ENCODE results near the gene EML6.

Gene EML6

DNA sequence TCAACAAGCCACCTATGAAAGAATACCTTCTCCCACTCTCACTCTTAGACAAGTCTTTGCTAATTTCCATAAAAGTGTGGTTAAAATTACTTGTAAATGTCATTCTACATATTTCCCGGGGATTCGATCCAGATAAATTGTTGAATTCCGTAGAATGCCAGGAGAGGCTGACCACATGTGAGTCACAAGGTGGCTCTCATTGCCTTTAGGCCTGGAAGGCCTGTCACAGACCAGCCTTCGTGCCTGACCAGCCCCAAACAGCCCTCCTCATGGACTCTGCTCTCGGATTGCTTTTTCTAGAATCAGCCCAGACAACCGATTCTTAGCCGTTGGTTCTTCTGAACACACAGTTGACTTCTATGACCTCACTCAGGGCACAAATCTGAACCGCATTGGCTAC lies 240.8 kb downstream of the EML6 start:
- Histone ChIP-seq H3K9ac (ENCODE audit: low read length) (no peak overlapping the region), H3K4me2 (ENCODE audit: low read length) (no peak overlapping the region), H2AFZ (ENCODE audit: low read depth, low read length) (no peak overlapping the region), H4K20me1 (ENCODE audit: insufficient read depth, low read length) (no peaks in the 10 kb centered on the region), H3K27me3 (ENCODE audit: low read depth, low read length) (no peaks in the 10 kb centered on the region), H3K4me1 (ENCODE audit: low read length) (no peaks in the 10 kb centered on the region), H3K27ac (ENCODE audit: low read length) (no peak overlapping the region), H3K9me3 (ENCODE audit: insufficient read depth, low read length) (no peaks in the 10 kb centered on the region), H3K36me3 (replicated peaks; ENCODE audit: low read depth, low read length) (no peaks in the 10 kb centered on the region), H3K4me3 (ENCODE audit: low read length) (no peak overlapping the region), H3K79me2 (ENCODE audit: low read length) (no peaks in the 10 kb centered on the region)
- TF ChIP-seq, protein P1, sequence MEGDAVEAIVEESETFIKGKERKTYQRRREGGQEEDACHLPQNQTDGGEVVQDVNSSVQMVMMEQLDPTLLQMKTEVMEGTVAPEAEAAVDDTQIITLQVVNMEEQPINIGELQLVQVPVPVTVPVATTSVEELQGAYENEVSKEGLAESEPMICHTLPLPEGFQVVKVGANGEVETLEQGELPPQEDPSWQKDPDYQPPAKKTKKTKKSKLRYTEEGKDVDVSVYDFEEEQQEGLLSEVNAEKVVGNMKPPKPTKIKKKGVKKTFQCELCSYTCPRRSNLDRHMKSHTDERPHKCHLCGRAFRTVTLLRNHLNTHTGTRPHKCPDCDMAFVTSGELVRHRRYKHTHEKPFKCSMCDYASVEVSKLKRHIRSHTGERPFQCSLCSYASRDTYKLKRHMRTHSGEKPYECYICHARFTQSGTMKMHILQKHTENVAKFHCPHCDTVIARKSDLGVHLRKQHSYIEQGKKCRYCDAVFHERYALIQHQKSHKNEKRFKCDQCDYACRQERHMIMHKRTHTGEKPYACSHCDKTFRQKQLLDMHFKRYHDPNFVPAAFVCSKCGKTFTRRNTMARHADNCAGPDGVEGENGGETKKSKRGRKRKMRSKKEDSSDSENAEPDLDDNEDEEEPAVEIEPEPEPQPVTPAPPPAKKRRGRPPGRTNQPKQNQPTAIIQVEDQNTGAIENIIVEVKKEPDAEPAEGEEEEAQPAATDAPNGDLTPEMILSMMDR (IDR thresholded peaks at IDR 0.05; ENCODE audit: low read depth, low read length), result no peak
- no peak for TF ChIP-seq EZH2phosphoT487 (IDR thresholded peaks at IDR 0.05; ENCODE audit: low read depth)

DNA sequence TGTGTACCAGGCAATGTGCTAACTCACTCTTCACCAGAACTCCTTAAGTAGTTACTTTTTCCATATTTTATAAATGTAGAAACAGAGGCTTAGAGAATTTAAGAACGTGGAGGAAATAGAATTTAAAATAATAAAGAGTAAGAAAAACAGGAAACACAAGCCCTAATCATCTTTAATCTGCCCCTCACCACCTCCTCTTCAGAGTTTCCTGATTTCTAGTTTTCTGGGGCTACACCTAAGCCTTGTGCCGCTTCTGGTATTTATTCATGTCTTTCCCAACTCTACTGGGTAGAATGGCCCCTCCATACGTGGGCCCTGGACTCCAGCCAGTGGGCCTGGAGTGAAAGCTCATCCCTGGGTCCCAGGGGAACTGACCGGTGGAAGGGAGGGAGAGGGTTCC lies 241.4 kb downstream of the EML6 start:
- no peaks in the 10 kb centered on the region for H3K79me2 ChIP-seq (ENCODE audit: low read length)
- TF ChIP-seq, protein P1 (IDR thresholded peaks at IDR 0.05; ENCODE audit: low read depth, low read length), result no peak
- no peak for TF ChIP-seq EZH2phosphoT487 (IDR thresholded peaks at IDR 0.05; ENCODE audit: low read depth)
- H3K27me3 ChIP-seq (ENCODE audit: low read depth, low read length), result no peaks in the 10 kb centered on the region
- no peak overlapping the region for H3K4me2 ChIP-seq (ENCODE audit: low read length)
- no peak overlapping the region for H2AFZ ChIP-seq (ENCODE audit: low read depth, low read length)
- no peak overlapping the region for H3K27ac ChIP-seq (ENCODE audit: low read length)
- no peak overlapping the region for H3K4me3 ChIP-seq (ENCODE audit: low read length)
- no peaks in the 10 kb centered on the region for H3K9me3 ChIP-seq (ENCODE audit: insufficient read depth, low read length)
- no peak overlapping the region for H3K9ac ChIP-seq (ENCODE audit: low read length)
- no peaks in the 10 kb centered on the region for H3K36me3 ChIP-seq (replicated peaks; ENCODE audit: low read depth, low read length)
- H3K4me1 ChIP-seq (ENCODE audit: low read length), result no peaks in the 10 kb centered on the region
- no peaks in the 10 kb centered on the region for H4K20me1 ChIP-seq (ENCODE audit: insufficient read depth, low read length)

DNA sequence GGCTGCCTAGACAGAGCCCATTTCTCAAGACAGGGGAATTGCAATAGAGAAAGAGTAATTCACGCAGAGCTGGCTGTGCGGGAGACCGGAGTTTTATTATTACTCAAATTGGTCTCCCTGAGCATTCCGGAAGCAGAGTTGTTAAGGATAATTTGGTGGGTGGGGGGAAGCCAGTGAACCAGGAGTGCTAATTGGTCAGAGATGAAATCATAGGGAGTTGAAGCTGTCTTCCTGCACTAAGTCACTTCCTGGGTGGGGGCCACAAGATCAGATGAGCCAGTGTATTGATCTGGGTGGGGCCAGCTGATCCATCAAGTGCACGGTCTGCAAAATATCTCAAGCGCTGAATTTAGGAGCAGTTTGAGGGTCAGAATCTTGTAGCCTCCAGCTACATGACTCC lies 242.0 kb downstream of the EML6 start:
- no peaks in the 10 kb centered on the region for H4K20me1 ChIP-seq (ENCODE audit: insufficient read depth, low read length)
- no peak overlapping the region for H3K4me2 ChIP-seq (ENCODE audit: low read length)
- H3K9me3 ChIP-seq (ENCODE audit: insufficient read depth, low read length), result no peaks in the 10 kb centered on the region
- H2AFZ ChIP-seq (ENCODE audit: low read depth, low read length), result no peak overlapping the region
- no peak overlapping the region for H3K4me3 ChIP-seq (ENCODE audit: low read length)
- no peak for TF ChIP-seq EZH2phosphoT487 (IDR thresholded peaks at IDR 0.05; ENCODE audit: low read depth)
- TF ChIP-seq, protein P1 (IDR thresholded peaks at IDR 0.05; ENCODE audit: low read depth, low read length), result no peak
- H3K9ac ChIP-seq (ENCODE audit: low read length), result no peak overlapping the region
- H3K36me3 ChIP-seq (replicated peaks; ENCODE audit: low read depth, low read length), result peaks cover under 1% of the 10 kb centered on the region
- no peak overlapping the region for H3K27ac ChIP-seq (ENCODE audit: low read length)
- no peaks in the 10 kb centered on the region for H3K27me3 ChIP-seq (ENCODE audit: low read depth, low read length)
- no peaks in the 10 kb centered on the region for H3K79me2 ChIP-seq (ENCODE audit: low read length)
- no peaks in the 10 kb centered on the region for H3K4me1 ChIP-seq (ENCODE audit: low read length)

DNA sequence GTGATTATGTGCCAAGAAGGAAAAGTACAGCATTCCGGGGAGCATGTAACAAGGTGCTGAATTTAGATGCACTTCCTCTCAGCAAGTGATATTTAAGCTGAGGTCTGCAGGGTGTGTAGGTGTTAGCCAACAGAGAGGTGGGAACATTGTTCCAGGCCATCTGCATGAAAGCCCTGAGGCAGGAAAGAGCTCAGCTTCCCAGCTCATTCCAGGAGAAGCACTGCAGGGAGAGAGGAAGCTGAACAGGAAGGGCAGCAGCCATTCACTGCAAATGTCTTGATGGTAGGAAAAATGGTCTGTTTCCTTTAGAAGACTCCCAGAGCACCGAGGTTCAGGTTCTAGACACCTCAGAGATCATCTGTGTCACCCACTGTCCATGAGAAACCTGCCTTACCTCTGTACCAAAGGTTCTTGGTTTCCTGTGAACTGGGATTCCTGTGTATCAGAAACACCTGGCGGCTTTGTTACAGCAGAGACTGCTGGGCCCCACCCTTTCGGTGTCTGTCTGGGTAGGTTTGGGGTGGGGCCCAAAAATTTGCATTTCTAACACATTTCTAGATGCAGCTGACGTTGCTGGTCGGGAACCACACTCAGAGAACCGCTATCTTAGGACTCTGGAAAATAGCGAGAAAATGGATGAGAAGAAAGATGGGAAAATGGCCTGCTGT lies 242.8 kb downstream of the EML6 start:
- TF ChIP-seq EZH2phosphoT487 (IDR thresholded peaks at IDR 0.05; ENCODE audit: low read depth), result no peak
- TF ChIP-seq, protein P1 (IDR thresholded peaks at IDR 0.05; ENCODE audit: low read depth, low read length), result no peak
- Histone ChIP-seq H3K36me3 (replicated peaks; ENCODE audit: low read depth, low read length) (peaks cover 6% of the 10 kb centered on the region), H3K27ac (ENCODE audit: low read length) (no peak overlapping the region), H2AFZ (ENCODE audit: low read depth, low read length) (no peak overlapping the region), H4K20me1 (ENCODE audit: insufficient read depth, low read length) (no peaks in the 10 kb centered on the region), H3K9me3 (ENCODE audit: insufficient read depth, low read length) (no peaks in the 10 kb centered on the region), H3K27me3 (ENCODE audit: low read depth, low read length) (no peaks in the 10 kb centered on the region), H3K4me3 (ENCODE audit: low read length) (no peak overlapping the region), H3K9ac (ENCODE audit: low read length) (no peak overlapping the region), H3K79me2 (ENCODE audit: low read length) (no peaks in the 10 kb centered on the region), H3K4me1 (ENCODE audit: low read length) (no peaks in the 10 kb centered on the region), H3K4me2 (ENCODE audit: low read length) (no peak overlapping the region)
